ENCODE data around the gene CCDC190. TPM values are rescaled to one million over a fixed set of nuclear protein-coding genes. Genes with fewer than 3 reads are reported as not detected.

Gene CCDC190
- total RNA-seq, 4 donors from 2014 or later = 0.07 to 0.76 TPM; not detected in 2

DNA sequence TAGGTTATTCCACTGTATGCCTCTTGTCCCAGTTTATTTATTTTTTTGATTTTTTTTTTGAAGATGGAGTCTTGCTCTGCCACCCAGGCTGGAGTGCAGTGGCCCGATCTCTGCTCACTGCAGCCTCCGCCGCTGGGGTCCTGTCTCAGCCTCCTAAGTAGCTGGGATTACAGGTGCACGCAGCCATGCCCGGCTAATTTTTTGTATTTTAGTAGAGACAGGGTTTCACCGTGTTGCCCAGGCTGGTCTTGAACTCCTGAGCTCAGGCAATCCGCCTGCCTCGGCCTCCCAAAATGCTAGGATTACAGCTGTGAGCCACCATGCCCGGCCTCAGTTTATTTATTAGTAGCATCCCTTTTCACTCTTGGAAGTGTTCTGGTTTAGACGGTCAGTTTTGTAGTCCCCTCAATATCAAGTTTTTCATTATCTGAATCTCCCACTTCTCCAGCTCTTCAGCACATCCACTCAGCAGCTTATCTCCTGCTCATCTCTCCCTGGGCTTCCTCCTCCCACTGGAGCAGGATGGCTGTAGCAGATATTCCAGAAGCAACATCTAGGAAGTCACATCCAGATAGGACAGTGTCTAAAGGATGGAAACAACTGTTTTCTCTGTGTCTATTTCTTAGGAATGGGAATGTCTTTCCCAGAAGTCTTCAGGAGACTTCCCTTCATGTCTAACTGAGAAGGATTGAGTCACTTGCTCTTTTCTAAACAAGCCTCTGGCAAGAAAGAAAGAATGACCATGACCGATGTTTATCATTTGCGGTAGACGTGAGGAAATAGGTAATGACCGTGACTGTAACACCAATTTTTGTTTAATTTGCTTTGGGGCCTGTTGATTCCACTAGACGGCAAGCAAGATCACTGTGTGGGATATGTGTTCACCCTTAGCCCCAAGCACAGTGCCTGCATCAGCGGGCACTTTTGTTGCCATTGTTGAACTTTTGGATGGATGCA lies 14.4 kb downstream of the CCDC190 start:
- H3K9me3 ChIP-seq = no peaks in the 10 kb centered on the region
- no peaks in the 10 kb centered on the region for H3K4me1 ChIP-seq
- H3K4me3 ChIP-seq = no peak overlapping the region
- H3K27ac ChIP-seq = no peak overlapping the region
- intact Hi-C loops (cut with DNase I; ENCODE audit: low total_unique reads) = no loop called here
- no peak for TF ChIP-seq POLR2A (IDR thresholded peaks at IDR 0.05)
- TF ChIP-seq CTCF (IDR thresholded peaks at IDR 0.05) = no peak
- no peaks in the 10 kb centered on the region for H3K36me3 ChIP-seq
- no peak for DNase-seq
- no peaks in the 10 kb centered on the region for H3K27me3 ChIP-seq

- intact Hi-C loops (cut with DNase I; ENCODE audit: low total_unique reads) = no loop called here
- no peak for TF ChIP-seq POLR2A (IDR thresholded peaks at IDR 0.05)
- TF ChIP-seq CTCF (IDR thresholded peaks at IDR 0.05) = no peak
Measured at GRCh38 chr1:162844153-162844552, 16.8 kb downstream of the CCDC190 start.

DNA sequence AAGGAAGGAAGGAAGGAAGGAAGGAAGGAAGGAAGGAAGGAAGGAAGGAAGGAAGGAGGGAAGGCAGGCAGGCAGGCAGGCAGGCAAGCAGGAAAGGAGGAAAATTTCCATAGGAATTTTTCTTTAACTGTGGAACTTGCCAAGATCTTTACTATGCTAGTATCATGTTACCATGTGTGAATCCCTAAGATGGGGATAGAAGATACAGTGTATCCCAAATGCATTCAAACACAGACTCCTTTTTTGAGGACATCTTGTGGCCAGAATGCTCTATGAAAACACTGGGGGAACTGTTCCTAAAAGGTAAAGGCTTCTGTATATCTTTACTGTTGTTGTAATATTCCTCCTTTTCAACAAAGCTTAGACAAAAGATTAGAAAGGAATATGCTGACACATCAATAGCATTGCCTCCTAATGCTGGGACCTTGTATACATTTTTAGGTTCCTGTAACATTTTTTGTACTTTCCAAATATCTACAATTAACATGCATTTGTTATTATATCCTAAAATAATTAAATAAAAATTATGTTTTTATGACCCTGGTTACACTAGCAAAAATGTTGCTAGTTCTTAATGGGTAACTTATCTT lies 20.6 kb downstream of the CCDC190 start:
- no peak overlapping the region for H3K4me3 ChIP-seq
- H3K27me3 ChIP-seq = no peaks in the 10 kb centered on the region
- no peak overlapping the region for H3K27ac ChIP-seq
- no peaks in the 10 kb centered on the region for H3K9me3 ChIP-seq
- intact Hi-C loops (cut with DNase I; ENCODE audit: low total_unique reads) = no loop called here
- no peak for DNase-seq
- TF ChIP-seq POLR2A (IDR thresholded peaks at IDR 0.05) = no peak
- TF ChIP-seq CTCF (IDR thresholded peaks at IDR 0.05) = no peak
- H3K36me3 ChIP-seq = no peaks in the 10 kb centered on the region
- H3K4me1 ChIP-seq = no peaks in the 10 kb centered on the region

More at GRCh38 chr1:162844153-162844552, 16.8 kb downstream of the CCDC190 start:
- DNase-seq = no peak
- H3K27me3 ChIP-seq = no peaks in the 10 kb centered on the region
- no peaks in the 10 kb centered on the region for H3K4me1 ChIP-seq
- no peak overlapping the region for H3K4me3 ChIP-seq
- H3K36me3 ChIP-seq = no peaks in the 10 kb centered on the region
- H3K9me3 ChIP-seq = no peaks in the 10 kb centered on the region
- no peak overlapping the region for H3K27ac ChIP-seq

DNA sequence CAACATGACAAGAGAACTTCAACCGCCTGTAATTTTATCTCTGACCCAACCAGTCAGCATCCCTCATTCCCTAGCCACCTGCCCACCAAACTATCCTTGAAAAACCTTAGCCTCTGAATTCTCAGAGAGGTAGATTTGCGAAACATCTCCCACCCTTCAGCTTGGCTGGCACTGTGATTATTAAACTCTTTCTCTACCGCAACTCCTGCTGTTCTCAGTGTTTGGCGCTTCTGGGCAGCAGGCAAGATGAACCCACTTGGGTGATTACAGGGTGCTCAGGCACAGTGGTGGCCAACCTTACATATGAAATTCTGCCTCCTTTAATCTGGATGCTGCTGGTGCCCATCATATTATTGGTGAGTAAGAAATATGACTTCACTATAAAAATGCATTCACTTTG lies 22.1 kb downstream of the CCDC190 start:
- Histone ChIP-seq H3K9me3 (no peaks in the 10 kb centered on the region), H3K36me3 (no peaks in the 10 kb centered on the region), H3K4me3 (no peak overlapping the region), H3K4me1 (no peaks in the 10 kb centered on the region), H3K27ac (no peak overlapping the region), H3K27me3 (no peaks in the 10 kb centered on the region)
- intact Hi-C loops (cut with DNase I; ENCODE audit: low total_unique reads) = no loop called here
- TF ChIP-seq CTCF (IDR thresholded peaks at IDR 0.05) = no peak
- TF ChIP-seq POLR2A (IDR thresholded peaks at IDR 0.05) = no peak
- no peak for DNase-seq
